GM04504 (cell line): ENCODE measurements around the gene FTCD.
A peak's percentile ranks its signal among the peaks of the same experiment; 100 is the strongest.

ENCODE experiments used
- DNase-seq: peaks from one replicate; pipeline ENCODE4 v3.0.0-alpha.2; 2012; ENCODE audit warnings: low read depth

The FTCD gene

GRCh38 chr21:46122758-46123683 is 32.4 kb downstream of the FTCD start:
- no peak for DNase-seq

DNA sequence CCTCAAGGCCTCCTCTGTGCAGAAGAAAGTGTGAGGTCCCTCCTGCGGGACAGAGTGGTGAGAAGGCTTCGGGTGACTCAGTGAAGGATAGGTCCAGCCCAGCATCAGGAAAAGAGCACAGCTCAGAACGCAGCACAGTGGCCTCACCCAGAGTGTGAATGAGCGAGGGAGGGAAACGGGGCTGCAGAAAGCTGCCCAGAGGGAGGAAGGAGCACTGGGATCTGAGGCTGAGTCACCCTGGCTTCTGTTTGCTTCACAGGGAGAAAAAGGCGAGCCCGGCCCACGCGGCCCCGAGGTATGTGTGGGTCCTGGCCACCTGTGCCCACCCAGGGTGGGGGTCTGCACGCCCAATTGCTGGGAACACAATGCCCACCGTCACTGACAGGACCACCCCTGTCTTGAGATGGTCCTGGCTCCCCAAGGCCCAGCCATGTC is 33.1 kb downstream of the FTCD start:
- peak; percentile 71 for DNase-seq

DNA sequence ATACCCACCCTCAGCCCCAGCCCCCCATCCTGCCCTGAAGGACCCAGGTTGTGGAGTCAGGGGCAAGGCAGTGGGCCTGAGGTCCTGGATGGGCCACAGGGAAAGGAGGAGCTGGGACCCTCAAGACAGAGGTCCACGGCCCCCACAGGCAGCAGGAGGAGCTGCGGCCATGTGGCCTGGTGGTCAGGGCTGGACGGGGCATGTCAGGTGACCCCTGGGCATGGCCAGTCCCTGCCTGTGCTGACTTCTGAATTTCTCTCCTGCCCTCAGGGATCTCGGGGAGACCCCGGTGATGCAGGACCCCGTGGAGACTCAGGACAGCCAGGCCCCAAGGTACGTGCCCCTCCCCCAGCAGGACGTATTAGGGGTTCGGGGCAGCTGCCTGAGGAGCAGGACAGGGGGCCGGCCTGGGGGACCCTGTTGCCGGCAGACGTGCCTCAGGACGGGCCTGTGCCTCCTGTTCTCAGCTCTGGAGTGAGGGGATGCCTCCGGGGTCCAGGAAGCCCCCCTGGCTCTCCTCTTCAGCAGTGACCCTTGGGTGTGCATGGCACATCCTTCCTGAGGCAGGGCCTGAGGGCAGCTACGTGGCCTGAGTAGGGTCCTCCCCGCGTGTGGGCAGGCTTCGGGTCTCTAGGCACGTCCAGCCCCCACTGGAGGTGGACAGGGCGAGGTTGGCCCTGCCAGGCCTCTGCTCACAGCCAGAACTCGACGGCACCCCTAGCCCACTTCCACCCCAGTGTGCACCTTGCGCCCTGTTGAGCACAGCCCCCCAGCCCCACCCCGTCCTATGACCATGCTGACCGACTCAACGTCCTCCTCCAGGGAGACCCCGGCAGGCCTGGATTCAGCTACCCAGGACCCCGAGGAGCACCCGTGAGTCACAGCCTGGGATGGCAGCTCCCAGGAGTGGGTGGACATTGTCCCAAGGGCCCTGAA is 33.8 kb downstream of the FTCD start:
- no peak for DNase-seq

DNA sequence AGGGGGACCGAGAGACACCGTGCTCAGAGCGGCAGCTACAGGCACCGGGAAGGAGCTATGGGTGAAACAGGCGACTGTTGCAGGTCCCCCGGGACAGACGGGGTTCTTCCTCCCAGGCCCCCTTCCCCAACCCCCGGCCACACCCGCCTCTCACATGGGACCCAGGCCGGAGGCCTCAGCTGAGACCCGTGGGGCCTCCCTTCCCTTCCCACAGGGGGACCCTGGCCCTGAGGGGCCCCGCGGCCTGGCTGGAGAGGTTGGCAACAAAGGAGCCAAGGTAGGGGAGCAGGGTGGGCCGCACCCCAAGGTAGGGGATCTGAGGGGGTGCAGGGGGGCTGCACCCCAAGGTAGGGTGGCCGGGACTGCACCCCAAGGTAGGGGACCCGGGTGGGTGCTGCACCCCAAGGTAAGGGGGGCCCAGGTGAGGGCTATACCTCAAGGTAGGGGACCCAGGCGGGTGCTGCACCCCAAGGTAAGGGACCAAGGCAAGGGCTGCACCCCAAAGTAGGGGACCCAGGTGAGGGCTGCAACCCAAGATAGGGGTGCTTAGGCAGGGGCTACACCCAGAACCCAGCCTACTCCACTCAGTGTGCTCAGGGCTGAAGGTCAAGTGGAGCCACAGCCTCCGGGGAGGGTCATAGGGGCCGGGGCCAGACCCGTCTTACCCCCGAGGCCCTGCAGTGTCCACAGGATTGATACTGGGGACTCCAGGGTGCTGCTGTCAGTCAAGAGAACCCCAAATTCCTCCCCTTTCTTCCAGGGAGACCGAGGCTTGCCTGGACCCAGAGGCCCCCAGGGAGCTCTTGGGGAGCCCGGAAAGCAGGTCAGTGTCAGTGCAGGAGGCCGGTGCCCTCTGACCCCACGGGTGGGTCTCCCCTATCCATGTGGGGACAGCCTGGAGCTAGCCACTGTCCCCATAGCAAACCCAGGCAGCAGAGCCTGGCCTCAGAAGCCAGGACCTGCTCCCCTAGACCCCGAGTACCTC is 34.8 kb downstream of the FTCD start:
- no peak for DNase-seq

- DNase-seq: no peak
Measured at GRCh38 chr21:46119637-46120271, 35.6 kb downstream of the FTCD start.

DNA sequence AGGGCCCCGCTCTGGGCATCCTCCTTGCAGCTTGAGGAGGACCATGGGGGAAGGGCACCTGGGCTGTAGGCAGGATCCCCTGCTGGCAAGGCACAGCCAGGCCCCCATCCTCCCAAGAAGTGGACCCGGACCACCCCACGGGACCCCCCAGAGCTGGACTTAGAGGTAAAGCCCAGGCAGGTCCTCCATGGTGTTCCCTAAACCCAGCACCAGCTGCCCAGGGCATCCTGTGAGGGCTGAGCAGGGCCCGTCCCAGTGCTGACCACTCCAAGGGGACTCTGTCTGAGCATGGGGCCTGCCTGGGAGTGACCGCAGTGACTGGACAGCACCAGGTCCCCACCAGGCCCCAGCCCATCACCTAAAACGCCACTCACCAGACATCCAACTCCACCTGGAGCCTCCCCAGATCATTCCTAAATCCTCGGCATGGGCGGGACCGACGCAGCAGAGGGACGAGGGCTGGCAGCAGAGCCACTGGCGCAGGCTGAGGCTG is 36.2 kb downstream of the FTCD start:
- DNase-seq: no peak

GRCh38 chr21:46118316-46119143 is 36.8 kb downstream of the FTCD start:
- no peak for DNase-seq

GRCh38 chr21:46117586-46118315 is 37.6 kb downstream of the FTCD start:
- no peak for DNase-seq

- DNase-seq: no peak
Measured at GRCh38 chr21:46116776-46117585, 38.4 kb downstream of the FTCD start.

DNA sequence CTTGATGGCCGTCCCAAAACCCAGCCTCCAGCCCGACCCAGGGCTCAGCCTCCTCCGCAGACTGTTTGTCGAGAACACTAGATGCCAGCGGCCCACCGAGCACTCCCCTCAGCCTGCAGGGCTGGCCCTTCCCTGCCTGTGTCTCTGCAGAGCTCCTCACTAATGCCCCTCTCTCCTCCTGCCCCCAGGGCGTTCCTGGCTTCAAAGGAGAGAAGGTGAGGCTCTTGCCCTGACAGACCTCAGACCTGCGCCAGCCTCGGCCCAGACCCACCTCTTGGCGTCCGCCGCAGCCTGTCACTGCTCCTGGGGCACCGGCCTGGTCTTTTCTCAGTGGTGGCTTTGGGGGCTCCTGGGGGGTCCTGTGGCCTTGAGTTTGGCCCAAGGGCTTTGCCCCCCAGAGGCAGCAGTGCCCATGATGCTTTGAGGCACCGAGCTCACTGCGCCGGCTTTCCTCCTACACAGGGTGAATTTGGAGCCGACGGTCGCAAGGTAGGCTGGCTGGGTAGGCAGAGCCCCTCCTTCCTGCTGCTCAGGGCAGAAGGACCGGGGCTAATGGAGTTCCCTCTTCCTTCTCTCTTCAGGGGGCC is 39.1 kb downstream of the FTCD start:
- DNase-seq: no peak

- no peak for DNase-seq
Measured at GRCh38 chr21:46115441-46116188, 39.8 kb downstream of the FTCD start.

- DNase-seq: no peak
Measured at GRCh38 chr21:46114963-46115362, 40.4 kb downstream of the FTCD start.

GRCh38 chr21:46113497-46114176 is 41.7 kb downstream of the FTCD start:
- no peak for DNase-seq

- no peak for DNase-seq
Measured at GRCh38 chr21:46112725-46113215, 42.6 kb downstream of the FTCD start.

DNA sequence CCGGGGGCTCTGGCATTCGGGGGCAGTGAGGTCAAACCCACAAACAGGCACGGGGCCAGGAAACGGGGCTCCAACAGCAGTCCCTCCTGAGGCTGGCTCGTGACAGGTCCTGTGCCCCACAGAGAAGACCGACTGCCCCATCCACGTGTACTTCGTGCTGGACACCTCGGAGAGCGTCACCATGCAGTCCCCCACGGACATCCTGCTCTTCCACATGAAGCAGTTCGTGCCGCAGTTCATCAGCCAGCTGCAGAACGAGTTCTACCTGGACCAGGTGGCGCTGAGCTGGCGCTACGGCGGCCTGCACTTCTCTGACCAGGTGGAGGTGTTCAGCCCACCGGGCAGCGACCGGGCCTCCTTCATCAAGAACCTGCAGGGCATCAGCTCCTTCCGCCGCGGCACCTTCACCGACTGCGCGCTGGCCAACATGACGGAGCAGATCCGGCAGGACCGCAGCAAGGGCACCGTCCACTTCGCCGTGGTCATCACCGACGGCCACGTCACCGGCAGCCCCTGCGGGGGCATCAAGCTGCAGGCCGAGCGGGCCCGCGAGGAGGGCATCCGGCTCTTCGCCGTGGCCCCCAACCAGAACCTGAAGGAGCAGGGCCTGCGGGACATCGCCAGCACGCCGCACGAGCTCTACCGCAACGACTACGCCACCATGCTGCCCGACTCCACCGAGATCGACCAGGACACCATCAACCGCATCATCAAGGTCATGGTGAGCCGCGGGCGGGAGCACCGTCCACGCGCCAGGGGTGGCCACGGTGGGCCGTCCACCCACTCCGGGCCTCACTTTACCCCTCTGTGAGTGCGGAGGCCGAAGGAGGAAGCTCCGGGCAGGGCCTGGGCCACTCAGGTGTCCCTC is 43.3 kb downstream of the FTCD start:
- no peak for DNase-seq

- no peak for DNase-seq
Measured at GRCh38 chr21:46111193-46111571, 44.2 kb downstream of the FTCD start.
